Esophagus muscularis mucosa (tissue), 4 donors: ENCODE measurements around the gene CGB3.

Source experiments
- EP300 ChIP-seq: sonication (generic); formaldehyde crosslinking; IDR thresholded peaks from one replicate; pipeline ENCODE4 v1.6.1; 2017; ENCODE audit warnings: antibody characterized with exemption
- POLR2AphosphoS5 ChIP-seq, 2 donors: sonication (generic); formaldehyde crosslinking; IDR thresholded peaks; one replicate each; pipeline ENCODE4 v1.6.1; 2017; ENCODE audit warnings: antibody characterized with exemption in 2 of 2
- TF ChIP-seq, protein P1 (sequence below), 3 experiments: fragments of 200-600 bp in 2 of 3; fragments of 450-650 bp in 1 of 3; sonication (generic) in 2 of 3; IDR thresholded peaks; one replicate each; pipeline ENCODE4 v1.5.1; 2017 to 2019; ENCODE audit warnings: antibody characterized with exemption in 3 of 3, mild to moderate bottlenecking in 2 of 3, moderate library complexity in 1 of 3

DNA sequence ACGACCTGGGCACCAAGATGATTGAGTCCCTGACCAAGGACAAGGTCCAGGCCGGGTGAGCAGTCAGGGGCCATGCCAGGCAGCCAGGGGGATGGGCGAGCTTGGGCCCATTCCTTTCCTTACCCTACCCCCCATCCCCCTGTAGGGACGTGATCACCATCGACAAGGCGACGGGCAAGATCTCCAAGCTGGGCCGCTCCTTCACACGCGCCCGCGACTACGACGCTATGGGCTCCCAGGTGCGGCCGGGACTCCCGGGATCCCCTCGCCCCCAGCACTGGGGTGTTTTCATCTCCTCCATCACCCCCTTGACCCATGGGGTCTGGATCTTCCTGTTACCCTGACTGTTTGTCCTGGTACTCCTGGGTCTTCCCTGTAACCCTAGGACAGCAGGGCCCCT is 14.3 kb downstream of the CGB3 start:
- TF ChIP-seq POLR2AphosphoS5 (IDR thresholded peaks at IDR 0.05) (no peak), EP300 (no peak)
- TF ChIP-seq, protein P1, sequence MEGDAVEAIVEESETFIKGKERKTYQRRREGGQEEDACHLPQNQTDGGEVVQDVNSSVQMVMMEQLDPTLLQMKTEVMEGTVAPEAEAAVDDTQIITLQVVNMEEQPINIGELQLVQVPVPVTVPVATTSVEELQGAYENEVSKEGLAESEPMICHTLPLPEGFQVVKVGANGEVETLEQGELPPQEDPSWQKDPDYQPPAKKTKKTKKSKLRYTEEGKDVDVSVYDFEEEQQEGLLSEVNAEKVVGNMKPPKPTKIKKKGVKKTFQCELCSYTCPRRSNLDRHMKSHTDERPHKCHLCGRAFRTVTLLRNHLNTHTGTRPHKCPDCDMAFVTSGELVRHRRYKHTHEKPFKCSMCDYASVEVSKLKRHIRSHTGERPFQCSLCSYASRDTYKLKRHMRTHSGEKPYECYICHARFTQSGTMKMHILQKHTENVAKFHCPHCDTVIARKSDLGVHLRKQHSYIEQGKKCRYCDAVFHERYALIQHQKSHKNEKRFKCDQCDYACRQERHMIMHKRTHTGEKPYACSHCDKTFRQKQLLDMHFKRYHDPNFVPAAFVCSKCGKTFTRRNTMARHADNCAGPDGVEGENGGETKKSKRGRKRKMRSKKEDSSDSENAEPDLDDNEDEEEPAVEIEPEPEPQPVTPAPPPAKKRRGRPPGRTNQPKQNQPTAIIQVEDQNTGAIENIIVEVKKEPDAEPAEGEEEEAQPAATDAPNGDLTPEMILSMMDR (IDR thresholded peaks at IDR 0.05): no peak
